GM19351 (cell line): ENCODE data around the gene CERS6.
"Not testable (repeated sequence)": the region's sequence is repeated elsewhere in the genome, so short reads cannot be mapped to it uniquely, and the experiment has no call there.

Experiments
- ATAC-seq: cut with Tn5 transposase; IDR thresholded peaks from one replicate; pipeline ENCODE4 v1.9.1; 2021; ENCODE audit warnings: mild to moderate bottlenecking, moderate library complexity; ENCODE audit not compliant: unreplicated experiment

CERS6 gene

DNA sequence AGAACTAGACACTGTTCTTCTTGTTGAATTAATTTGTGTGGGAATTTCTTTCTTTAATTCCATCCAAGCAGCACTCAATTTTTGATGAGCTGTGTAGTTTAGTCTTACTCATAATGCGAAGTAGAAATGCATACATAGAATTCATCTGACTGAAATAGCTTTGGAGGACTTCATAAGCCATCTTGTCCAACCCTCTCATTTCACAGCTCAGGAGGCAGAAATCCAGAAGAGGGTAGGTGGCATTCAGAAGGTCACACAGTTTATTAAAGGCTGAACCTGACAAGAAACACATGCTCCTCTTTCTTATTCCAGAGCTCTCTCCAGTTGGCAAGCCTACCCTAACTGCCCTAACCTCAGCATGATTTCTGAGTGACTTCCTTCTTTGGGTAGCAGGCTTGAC, 177.1 kb downstream of the CERS6 start:
- no peak for ATAC-seq

DNA sequence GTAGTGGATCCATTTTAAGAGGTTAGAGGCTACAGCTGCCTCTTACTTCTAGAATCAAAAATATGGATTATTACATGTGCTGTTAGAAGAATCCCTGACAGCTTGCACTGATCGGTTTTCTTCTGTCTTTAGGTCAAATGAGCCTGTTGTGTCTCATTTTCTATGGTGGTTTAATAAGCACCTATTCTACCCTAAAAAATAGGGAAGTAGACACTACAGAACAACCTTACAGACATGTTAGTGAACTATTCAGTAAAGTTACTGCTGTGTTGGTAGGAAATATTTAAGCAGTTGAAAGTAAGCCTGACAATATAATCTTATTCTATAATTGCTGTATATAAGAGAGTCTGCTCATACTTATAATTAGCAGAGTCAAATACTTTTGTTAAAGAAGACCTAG, 177.8 kb downstream of the CERS6 start:
- ATAC-seq = peak; percentile 77

DNA sequence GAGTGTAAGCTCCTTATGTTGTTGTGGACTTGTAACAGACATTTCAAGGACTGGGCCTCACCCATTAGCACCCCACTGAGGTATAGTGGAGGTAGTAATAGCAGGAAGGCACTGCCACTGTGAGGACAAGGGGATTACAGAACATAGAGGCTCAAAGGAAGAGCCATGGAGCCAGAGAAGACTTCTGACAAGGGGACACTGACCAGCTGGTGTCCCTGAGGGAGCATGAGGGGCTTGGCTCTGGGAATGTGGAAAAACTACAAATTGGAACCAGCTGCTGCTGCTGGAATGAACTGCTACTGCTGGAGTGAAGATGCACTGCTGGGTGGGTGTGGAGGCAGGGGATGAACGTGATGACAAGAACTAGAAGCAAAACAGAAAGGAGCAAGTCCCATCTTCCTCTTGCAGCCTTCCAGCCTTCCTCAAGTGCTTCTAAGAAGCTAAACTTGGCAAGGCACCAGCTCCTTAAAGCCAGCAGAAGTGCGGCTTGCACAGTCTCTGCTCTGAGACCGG, 179.0 kb downstream of the CERS6 start:
- no peak for ATAC-seq

DNA sequence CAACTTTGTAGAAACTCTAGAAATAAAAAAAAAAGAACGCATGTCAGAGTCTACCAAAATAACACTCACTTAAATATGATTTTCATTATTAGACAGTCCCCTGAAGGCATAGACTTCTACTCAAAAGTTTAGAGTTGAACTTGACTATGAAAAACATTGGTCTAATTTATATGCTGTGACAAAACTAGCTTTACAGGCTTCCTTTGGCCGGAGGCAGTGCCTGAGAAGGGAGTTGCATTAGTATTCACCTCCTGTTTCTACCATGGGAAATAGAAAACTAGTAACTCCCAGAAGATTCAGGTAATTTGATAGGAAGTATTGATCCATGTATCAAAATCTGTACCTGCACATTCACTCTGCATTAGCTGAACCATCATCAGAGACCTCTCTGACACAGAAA, 182.9 kb downstream of the CERS6 start:
- ATAC-seq = no peak

DNA sequence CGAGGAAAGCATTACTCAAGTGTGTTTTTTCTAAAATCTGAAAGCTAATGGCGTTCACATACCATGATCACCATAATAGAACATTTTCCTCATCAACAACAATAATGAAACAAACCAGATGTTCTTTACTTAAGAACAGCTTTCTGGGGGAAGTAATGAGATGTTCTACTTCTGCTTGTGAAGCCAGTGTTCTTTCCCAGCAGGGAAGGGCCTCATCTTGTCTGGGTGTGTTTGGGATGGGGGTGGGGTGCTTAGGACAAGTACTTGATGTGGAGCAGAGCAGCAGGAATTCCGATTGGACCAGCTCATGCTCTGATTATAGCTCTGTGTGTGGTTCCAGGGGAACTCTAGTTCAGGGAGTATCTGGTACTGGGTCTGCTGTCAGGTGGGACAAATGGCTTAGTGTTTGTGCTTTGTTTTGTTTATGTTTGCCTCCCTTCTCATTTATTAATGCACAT, 183.4 kb downstream of the CERS6 start:
- ATAC-seq = no peak

DNA sequence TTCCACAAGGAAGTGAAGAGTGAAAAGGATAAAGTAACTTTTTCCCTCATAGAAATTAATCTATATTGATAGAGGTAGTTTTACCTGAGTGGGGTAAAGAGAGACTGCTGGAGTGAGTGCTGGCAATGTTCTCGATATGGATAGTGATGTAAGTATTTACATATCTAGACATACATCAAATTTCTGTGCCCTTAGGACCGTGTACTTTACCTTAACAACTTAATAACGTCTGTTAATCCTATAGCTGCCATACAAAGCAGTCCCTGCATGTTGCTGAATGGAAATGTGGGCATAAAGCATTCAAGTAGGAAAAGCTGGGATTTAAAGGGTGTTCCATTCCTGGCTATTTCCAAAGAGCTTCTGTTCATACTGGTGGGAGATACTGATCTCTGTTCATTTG, 184.0 kb downstream of the CERS6 start:
- no peak for ATAC-seq

DNA sequence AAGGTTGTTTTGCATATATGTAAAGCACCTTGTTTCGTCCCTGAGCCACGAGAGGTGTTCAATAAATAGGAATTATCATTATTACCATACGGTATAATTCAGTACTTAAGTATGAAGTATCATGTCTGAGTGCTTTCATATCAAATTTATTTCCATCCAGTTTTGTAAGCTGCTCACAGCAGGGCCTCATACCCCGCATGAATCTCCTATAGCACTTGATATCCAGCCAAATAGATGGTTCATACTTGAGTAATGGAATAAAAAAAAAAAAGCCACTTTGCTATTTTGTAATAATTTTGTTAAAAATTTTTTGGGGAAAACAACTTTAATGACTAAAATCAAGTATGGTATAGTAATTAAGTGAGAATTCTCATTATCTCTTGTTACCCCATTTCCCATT, 185.6 kb downstream of the CERS6 start:
- no peak for ATAC-seq

DNA sequence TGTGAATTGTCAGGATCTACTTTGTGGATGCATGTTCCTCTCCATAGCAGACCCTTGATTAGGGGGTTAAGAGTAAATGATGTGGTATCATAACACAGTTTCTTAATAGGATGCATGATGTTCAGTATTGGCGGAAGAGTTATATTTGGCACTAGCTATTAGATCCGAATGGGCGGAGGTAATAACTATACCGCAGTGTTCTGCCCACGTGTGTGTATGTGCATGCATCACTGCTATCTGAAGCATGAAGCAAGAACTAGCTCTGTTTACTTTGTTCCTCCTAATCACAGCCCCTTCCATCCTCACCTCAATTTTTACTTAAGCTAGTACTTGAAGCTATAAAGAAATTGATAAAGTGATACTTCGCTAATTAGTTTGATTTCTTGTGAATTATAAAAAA, 186.8 kb downstream of the CERS6 start:
- peak; percentile 96 for ATAC-seq

DNA sequence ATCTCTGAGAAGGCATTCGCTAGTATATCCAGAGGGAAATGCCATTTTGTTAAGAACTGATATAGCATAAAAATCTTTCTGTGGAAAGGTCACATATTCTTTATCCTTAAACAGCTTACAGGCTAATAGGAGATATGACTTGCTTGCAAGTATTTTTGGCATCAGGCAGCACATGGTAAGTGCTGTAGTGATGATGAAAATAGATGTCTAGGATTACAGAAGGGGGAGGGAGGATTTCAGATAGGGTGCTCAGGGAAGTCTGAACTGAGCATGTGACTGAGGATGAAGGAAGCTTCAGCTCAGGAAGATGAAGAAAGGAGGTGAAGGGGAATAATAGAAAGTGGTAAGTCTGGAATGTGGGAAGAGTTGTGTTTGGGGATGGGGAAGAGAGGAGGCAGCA, 187.9 kb downstream of the CERS6 start:
- ATAC-seq = no peak

DNA sequence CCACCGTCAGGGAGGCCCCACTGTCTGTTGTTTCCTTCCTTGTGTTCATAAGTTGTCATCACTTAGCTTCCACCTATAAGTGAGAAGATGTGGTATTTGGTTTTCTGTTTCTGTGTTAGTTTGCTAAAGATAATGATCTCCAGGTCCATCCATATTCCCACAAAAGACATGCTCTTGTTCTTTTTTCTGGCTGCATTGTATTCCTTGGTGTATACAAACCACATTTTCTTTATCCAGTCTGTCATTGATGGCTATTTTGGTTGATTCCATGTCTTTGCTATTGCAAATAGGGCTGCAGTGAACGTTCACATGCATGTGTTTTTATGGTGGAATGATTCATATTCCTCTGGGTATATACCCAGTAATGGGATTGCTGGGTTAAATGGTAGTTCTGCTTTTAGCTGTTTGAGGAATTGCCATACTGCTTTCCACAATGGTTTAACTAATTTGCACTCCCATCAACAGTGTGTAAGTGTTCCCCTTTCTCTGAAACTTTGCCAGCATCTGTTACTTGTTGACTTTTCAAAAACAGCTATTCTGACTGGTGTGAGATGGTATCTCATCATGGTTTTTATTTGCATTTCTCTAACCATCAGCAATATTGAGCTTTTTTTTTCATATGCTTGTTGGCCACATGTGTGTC, 189.7 kb downstream of the CERS6 start:
- no peak for ATAC-seq

DNA sequence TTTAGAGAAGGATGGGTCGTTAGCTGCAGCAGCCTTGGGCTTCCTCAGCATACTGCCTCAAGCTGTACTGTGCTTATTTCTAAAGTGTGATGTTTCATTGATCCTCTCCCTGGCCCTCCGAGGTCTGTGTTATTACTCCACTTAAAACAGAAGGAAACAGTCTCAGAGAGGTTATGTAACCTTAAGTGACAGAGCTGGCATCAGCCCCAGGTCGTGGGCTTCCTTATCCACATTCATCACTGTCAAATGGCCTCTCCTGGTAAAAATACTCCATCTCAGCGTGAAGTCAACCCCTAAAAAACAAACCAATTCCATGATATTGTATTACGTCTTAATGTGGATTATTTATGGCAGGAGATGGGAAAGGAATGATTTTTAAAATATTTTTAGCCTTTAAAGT, 193.0 kb downstream of the CERS6 start:
- ATAC-seq = no peak

DNA sequence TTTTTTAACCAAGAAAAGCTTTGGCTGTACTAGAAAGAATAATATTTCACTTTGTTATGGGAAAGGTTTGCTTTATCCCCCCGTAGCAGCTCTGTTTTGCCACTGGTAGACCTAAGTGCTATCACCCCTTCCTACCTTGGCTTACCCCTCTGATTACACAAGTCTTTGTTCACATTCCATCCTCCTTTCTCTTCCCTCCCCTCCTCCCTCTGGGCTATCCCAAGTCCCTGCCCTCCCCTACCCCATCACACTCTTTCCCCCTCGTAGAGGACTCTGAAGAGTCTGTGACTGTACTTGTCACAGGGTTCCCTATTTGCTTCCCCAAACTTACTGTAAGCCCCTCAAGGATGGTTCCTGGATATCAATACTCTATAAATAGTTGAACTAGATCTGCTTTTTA, 193.5 kb downstream of the CERS6 start:
- no peak for ATAC-seq

DNA sequence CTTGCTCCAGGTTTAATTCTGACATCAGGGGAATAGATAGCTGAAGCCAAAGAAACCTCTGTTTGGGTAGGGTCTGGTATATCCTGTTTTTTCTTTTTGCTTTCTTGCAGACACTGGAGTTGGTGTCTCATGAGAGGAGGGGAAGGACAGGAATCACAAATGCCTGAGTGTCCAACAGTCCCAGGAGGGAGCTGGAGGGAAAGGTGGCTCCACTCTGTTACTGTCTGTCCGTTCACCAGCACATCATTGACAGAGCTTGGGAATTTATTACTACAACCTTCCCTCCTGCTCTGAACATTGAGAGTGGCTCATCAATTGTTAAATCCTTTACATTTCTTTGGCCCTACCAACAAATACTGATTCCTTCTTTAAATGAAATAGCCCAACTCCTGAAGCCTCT, 194.1 kb downstream of the CERS6 start:
- ATAC-seq = no peak

DNA sequence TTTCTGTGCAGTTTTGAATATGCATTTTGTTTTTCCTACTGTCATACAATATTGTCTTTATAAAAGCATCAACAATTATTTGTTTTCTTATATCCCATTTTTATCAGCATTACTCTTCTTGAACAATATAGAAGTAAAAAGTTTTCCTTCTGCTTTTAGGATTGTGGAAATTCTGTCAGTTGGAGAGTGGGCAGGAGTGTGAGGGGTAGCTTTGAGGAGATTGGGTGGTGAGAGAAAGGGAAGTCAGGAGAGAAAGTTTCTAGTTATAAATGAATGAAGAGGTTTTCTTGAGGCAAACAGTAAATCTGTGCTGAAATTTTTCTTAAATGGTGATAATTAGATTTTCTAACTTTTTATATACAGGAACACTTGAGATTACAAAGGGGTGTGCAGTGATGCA, 194.7 kb downstream of the CERS6 start:
- ATAC-seq = no peak

DNA sequence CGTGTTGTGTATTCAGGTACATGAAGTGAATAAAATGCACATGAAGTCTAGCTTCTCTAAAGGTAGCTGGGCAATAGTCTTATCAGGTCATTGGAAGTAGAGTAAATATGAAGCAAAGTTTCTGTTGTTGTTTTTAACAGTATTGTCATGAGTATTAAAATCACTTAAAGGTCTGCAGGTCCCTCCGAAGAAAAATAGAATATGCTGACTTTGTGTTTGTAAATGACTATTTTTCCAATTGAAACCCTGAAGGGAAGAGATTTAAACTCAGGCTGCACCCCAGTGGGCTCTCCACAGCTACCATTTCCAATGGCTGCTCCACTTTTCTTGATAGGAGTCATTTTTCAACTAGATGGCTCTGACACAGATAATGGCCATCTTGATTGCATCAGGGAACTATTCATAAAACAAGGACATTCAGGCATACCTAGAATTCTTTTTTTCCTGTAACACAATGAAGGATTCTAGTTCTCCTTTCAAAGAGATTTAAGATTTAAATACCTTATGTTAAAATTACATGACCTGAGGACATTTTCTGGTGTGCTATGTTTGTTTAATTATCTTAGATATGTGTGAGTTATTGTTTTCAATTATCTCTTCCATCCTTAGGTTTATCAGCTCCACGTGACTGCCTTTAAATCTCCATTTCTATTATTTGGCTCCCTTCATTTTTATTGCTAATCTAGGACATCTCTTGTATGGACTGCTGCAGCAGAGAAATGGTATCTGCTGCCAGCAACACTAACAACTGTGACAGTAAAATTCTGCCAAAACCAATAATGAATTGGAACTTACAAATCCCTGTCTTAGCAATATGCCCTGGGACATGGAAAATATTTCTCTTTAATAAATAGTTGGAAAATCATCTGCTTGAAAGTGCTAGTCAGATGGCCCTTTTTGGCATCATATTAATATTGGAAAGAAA, 197.2 kb downstream of the CERS6 start:
- ATAC-seq = no peak

DNA sequence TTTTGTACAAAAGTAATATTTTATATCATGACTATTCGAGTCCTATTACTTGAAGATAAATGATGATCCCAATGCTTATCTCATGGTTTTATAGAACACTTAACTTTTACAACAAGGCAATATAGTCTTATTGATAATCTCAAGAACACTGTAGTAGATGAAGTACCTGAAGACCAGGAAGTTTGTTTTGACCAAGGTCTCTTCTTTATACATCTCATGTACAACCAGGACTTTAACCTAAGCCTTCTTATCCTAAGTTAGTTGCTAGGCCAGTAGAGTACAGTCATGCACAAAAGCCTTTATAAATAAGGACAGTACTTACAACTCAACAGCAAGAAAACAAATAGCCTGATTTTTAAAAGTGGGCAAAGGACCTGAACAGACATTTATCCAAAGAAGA, 198.6 kb downstream of the CERS6 start:
- ATAC-seq = no peak

DNA sequence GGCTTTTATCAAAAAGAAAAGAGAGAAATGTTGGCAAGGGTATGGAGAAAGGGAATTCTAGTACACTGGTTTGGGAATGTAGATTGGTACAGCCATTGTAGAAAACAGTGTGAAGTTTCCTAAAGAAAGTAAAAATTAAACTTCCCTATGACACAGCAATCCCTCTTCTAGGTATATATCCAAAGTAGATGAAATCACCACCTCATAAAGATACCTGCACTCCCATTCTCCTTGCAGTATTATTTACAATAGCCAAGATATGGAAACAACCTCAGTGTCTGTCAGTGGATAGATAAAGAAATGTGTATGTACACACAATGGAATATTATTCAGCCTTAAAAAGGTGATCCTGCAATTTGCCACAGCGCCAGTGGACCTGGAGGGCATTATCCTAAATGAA, 199.1 kb downstream of the CERS6 start:
- no peak for ATAC-seq

DNA sequence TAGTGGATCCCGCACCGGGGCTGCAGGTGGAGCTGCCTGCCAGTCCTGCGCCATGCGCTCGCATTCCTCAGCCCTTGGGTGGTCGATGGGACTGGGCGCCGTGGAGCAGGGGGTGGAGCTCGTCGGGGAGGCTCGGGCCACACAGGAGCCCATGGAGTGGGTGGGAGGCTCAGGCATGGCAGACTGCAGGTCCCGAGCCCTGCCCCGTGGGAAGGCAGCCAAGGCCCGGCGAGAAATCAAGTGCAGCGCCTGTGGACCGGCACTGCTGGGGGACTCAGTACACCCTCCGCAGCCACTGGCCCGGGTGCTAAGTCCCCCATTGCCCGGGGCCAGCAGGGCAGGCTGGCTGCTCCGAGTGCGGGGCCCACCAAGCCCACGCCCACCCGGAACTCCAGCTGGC, 201.3 kb downstream of the CERS6 start:
- not testable (repeated sequence) for ATAC-seq

DNA sequence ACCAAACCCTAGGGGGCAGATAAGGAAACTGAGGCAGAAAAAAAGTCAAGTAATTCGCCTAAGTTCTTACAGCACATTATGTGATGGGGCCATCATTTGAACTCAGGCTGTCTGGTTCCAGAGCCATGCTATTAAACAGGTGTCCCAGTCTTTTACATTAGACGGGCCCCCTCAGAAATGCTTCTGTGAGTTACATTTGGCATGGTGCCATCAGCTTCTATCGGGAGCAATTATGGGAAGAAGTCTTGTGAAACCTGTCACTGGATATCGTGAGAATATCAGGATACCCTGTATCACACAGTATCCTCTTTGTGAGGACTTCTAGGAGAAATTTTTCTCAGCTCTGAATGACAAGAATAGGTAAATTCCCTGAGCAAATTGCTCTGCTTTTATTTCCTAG, 202.6 kb downstream of the CERS6 start:
- no peak for ATAC-seq

DNA sequence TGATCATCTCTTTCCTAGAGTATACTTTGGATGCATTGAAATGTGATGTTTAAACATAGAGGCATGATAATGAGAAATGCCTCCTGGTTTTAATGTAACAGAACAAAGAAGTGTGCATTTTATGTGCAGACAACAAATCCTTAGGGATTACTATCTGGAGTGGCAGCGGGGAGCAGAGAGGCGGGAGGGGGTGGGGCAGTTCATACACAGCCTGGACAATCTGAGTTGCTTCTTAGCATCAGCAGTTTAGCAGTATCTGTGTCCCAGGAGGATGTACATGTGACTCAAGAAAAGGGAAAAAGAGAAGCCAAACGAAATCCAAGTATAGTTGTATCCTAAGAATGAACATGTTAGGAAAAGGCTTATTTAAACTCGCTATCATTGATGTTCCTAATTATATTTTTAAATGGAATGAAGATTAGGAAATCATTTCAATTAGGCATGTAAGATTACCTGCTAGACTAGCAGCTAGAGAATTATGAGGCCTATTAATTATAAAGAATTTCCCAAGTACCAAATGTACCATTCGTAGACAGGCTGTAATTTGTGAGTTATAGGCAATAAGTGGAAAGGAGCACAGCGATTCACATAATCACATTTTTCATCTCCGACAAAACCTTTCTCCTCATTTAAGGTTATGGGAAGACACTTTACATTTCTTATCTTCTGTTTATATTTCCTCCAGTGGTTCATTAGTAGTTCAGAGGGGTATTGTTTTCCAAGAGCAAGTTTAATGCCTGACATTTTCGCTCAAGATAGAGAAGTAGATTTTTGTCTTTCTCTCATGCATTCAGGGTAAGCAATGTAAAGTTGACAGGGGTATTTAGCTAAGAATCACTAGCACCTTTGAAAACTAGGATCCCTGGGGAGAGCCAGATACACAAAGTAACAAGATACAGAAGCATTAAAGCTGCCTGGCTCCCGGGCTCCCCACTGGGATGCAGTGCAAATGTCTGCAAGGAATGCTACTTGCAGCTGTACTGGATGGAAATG, 205.1 kb downstream of the CERS6 start:
- ATAC-seq = no peak

DNA sequence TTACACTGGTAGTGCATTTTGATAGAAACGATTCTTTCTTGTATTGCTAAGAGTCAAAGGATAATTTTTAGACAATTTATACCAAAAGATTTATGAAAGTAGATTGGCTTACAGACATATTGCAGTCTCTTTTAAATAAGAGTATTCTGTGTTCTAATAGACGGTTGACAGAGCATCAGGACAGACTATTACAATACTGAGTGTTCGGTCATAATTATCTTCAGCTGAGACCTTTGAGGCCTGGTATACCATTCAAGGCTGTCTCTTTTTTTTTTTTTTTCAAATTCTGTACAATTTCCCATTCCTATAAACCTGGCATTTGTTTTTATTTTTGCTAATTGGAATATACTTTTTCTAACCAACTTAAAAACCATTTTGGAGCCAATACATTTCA, 205.8 kb downstream of the CERS6 start:
- no peak for ATAC-seq
